ENCODE results near the gene ESPL1.

ESPL1 gene

GRCh38 chr12:53267999-53268629 is at the start of gene ESPL1:
TSS of gene ESPL1 (plus strand) at chr12:53268299. CDS start at chr12:53268767, 468 bp downstream.
- DNase-seq (ENCODE audit: low read depth): peak; percentile 76
- peak; percentile 21 for TF ChIP-seq CTCF (IDR thresholded peaks at IDR 0.05; ENCODE audit: low read length, missing control alignments)
- peak within 1 kb of the TSS; percentile 86 for H3K4me3 ChIP-seq (replicated peaks; ENCODE audit: low read depth, low read length)

DNA sequence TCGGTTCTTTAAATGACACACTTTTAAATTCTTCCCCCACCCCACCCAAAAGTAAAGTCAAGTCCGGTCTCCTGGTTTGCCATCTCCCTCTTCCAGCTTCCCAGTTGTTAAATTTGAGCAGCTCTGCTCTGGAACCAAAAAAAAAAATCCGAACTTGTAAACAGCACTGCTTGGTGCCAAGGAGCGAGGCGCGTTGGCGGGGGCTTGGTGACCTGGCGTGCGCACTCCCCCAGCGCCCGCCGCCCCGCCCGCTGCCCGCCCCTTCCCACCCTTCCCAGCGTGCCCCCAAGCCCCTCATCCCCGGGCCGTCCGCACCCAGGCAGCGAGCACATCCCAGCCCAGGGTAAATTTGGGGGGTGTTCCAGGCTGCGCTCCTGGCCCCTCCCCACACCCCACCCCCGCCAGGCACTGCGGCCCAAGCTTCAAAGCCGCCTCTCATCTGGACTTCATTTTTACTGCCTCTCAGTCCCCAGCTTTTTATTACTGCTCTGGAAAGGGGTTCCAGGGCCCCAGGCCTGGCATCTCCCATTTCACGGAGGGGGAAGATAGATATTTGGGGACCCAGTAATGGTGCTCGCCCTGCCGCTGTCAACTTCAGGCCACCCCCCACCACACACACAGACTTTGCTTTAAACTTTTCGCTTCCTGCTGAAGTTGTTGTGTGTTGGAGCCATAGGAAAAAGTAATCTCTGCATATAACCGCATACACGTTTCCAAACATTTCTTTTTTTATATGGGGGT is 49.4 kb upstream of the ESPL1 start:
- H3K4me3 ChIP-seq (replicated peaks; ENCODE audit: low read depth, low read length): peak overlapping the region; percentile 74
- no peak for DNase-seq (ENCODE audit: low read depth)
- TF ChIP-seq CTCF (IDR thresholded peaks at IDR 0.05; ENCODE audit: low read length, missing control alignments): no peak

DNA sequence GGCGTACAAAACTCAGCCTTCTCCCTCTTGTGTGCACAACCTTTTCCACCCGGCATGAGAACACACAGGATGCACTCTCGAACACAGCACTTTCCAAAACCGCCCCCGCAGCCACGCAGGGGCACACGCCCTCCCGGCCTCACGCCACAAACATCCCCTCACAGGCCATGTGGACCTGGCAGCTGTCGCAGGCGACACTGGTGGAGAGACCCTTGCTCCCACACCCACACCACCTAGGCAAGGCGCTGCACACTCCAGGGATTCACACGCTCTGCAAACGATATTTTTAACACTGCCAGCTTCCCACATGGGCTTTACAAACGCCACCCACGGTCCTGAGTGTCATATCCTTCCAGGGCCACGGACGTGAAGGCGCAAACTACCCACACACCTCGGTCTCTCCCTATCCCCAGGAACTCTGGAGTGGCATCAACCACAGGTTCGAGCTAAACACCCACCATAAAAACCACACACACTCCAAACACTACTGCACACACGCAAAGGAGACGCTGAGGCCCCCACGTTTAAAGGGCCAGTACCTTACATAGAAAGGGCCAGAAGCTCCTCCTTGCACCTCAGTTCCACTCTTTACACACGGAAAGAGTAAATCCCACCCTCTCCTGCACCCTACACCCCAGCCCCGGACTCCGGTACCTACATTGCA is 48.7 kb upstream of the ESPL1 start:
- no peak for TF ChIP-seq CTCF (IDR thresholded peaks at IDR 0.05; ENCODE audit: low read length, missing control alignments)
- peak; percentile 52 for DNase-seq (ENCODE audit: low read depth)
- H3K4me3 ChIP-seq (replicated peaks; ENCODE audit: low read depth, low read length): peak overlapping the region; percentile 74

DNA sequence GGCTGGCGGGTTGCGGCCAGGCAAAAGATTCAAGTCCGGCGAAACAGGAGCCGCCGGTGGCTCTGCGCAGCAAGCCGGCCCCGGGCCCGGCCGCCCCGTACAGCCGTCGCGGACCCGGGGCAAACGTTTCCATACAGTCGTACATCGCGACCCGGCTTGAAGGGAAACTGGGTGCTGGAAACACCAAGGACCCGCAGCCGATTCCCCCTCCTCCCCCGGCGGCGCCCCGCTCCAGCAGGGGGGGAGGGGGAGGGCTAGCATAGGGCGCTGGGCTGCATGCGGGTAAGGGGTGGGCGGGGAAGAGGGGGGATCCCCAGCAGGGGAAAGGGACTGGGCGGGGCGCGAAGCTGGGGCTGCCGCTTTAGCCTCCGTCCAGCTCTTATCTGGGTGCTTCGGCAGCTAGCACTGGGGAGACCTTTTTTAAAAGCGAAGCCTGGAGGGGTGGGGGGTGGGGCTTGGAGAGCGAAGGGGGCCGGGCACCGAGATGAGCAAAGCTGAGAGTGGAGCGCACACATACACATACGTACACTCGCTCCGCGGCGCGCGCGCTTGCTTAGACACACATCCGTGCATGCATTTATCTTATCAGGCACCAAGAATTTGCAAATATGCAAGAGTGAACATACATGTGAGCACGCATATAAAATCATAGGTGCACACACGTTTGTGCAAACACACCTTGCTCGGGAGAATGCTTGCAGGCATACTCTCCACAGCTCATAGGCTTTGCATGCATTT is 48.0 kb upstream of the ESPL1 start:
- peak overlapping the region; percentile 74 for H3K4me3 ChIP-seq (replicated peaks; ENCODE audit: low read depth, low read length)
- TF ChIP-seq CTCF (IDR thresholded peaks at IDR 0.05; ENCODE audit: low read length, missing control alignments): no peak
- DNase-seq (ENCODE audit: low read depth): peak; percentile 77

DNA sequence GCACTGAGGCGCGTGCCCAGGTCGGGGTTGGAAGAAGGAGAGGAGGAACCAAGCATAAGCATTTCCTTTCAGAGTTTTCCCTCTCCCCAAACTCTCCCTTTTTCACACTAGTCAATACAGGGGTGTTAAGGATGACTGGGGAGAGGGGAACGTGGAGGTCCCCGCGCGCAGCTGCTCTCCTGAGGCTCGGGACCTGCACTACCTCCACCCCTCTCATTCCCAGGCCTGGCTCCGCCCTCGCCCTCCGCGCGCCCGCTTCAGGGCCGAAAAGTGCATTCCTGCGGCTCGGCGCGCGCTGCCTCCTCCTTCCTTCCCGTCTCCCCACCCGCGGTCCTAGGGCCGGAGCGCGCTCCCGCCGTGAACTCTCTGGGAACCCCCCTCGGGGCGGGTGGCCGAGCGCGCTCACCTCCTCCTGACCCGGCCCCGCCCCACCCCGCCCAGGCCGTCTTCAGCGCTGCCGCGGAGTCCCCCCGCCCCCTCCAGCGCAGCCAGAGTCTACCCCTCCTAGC is 47.4 kb upstream of the ESPL1 start:
- H3K4me3 ChIP-seq (replicated peaks; ENCODE audit: low read depth, low read length): peak overlapping the region; percentile 74
- peak; percentile 91 for DNase-seq (ENCODE audit: low read depth)
- TF ChIP-seq CTCF (IDR thresholded peaks at IDR 0.05; ENCODE audit: low read length, missing control alignments): no peak

DNA sequence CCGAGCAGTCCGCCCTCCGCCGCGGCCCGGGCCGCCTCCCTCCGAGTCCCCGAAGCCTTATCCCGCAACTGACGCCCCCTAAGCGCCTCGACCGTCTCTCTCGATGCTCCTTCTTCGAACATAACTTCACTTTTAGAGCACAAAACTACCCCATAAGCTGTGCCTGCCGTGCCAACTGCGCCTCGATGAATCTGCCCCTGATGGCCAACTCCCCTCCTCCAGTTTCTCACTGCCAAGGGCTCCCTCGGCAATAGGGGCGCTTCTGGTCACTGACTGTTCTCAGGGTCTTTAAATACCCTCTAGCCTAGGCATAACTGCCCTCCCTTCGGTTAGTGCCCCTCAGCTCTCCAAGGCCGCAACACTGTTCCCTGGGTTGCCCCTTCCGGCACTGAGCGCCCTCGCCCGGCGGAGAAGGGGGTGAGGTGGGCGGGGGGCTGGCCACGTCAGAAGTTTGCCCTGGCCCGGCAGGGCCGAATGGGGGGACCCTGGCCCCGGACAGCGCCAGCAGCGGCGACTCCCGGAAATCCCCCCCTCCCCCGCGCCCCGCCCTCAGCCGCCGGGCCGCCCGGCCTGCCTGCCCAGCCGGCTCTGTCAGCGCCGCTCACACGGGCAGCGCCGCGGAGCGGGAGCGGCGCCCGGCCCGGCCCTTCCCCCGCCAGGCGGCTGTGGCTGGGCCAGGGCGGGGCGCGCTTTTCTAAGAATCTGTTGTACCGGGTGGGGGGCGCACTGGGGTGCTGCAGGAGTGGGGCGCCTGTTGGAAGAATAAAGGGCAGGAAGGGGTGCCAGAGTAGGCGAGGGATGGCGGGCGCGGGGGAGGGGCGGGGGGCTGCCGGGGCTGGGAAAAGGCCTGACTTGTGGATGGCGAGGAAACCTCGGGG is 46.7 kb upstream of the ESPL1 start:
- peak; percentile 47 for DNase-seq (ENCODE audit: low read depth)
- TF ChIP-seq CTCF (IDR thresholded peaks at IDR 0.05; ENCODE audit: low read length, missing control alignments): peak; percentile 3
- peak overlapping the region; percentile 54 for H3K4me3 ChIP-seq (replicated peaks; ENCODE audit: low read depth, low read length)

Data from fibroblast of pulmonary artery (primary cell).